ENCODE data around the gene ZZZ3.
A peak's percentile ranks its signal among the peaks of the same experiment; 100 is the strongest.
"Not testable (repeated sequence)": the region's sequence is repeated elsewhere in the genome, so short reads cannot be mapped to it uniquely, and the experiment has no call there.

ZZZ3 gene

GRCh38 chr1:77682460-77683159 is at the start of gene ZZZ3:
Gene ZZZ3, minus strand, starts transcription at chr1:77682658. Its CDS starts 49,304 bp downstream, at chr1:77633354.
- peak; percentile 92 for DNase-seq (ENCODE audit: low spot score)

GRCh38 chr1:77732090-77732489 is 49.6 kb upstream of the ZZZ3 start:
- DNase-seq (ENCODE audit: low spot score), result no peak

GRCh38 chr1:77725706-77726105 is 43.2 kb upstream of the ZZZ3 start:
- DNase-seq (ENCODE audit: low spot score), result no peak

GRCh38 chr1:77718181-77718580 is 35.7 kb upstream of the ZZZ3 start:
- no peak for DNase-seq (ENCODE audit: low spot score)

GRCh38 chr1:77716065-77716464 is 33.6 kb upstream of the ZZZ3 start:
- DNase-seq (ENCODE audit: low spot score), result no peak

- DNase-seq (ENCODE audit: low spot score), result no peak
Observed at GRCh38 chr1:77709727-77710126, 27.3 kb upstream of the ZZZ3 start.

GRCh38 chr1:77706321-77706720 is 23.9 kb upstream of the ZZZ3 start:
- no peak for DNase-seq (ENCODE audit: low spot score)

- DNase-seq (ENCODE audit: low spot score), result no peak
Observed at GRCh38 chr1:77704736-77705135, 22.3 kb upstream of the ZZZ3 start.

GRCh38 chr1:77699673-77700072 is 17.2 kb upstream of the ZZZ3 start:
- not testable (repeated sequence) for DNase-seq (ENCODE audit: low spot score)

GRCh38 chr1:77697441-77697840 is 15.0 kb upstream of the ZZZ3 start:
- no peak for DNase-seq (ENCODE audit: low spot score)

- no peak for DNase-seq (ENCODE audit: low spot score)
Observed at GRCh38 chr1:77688939-77689338, 6.5 kb upstream of the ZZZ3 start.

- no peak for DNase-seq (ENCODE audit: low spot score)
Observed at GRCh38 chr1:77687519-77687906, 5.1 kb upstream of the ZZZ3 start.

GRCh38 chr1:77686796-77687518 is 4.5 kb upstream of the ZZZ3 start:
- DNase-seq (ENCODE audit: low spot score), result no peak

- peak; percentile 93 for DNase-seq (ENCODE audit: low spot score)
Observed at GRCh38 chr1:77683160-77684148, 996 bp upstream of the ZZZ3 start.

- no peak for DNase-seq (ENCODE audit: low spot score)
Observed at GRCh38 chr1:77680173-77680572, 2.3 kb downstream of the ZZZ3 start.

GRCh38 chr1:77678660-77679610 is 3.5 kb downstream of the ZZZ3 start:
- no peak for DNase-seq (ENCODE audit: low spot score)

GRCh38 chr1:77674807-77675206 is 7.7 kb downstream of the ZZZ3 start:
- DNase-seq (ENCODE audit: low spot score), result not testable (repeated sequence)

- no peak for DNase-seq (ENCODE audit: low spot score)
Observed at GRCh38 chr1:77673716-77674355, 8.6 kb downstream of the ZZZ3 start.

GRCh38 chr1:77673030-77673429 is 9.4 kb downstream of the ZZZ3 start:
- no peak for DNase-seq (ENCODE audit: low spot score)

GRCh38 chr1:77672374-77672773 is 10.1 kb downstream of the ZZZ3 start:
- no peak for DNase-seq (ENCODE audit: low spot score)

- peak; percentile 54 for DNase-seq (ENCODE audit: low spot score)
Observed at GRCh38 chr1:77671836-77672235, 10.6 kb downstream of the ZZZ3 start.
